GM18505 (cell line): ENCODE results near the gene CERS6.

Experiments used
- ATAC-seq: cut with Tn5 transposase; IDR thresholded peaks from one replicate; pipeline ENCODE4 v1.9.1; 2021; ENCODE audit not compliant: unreplicated experiment
- POLR2A ChIP-seq: IDR thresholded peaks from 4 replicates; pipeline ENCODE4 v1.6.1; 2011; ENCODE audit warnings: borderline replicate concordance; ENCODE audit not compliant: insufficient read depth, insufficient read length; ENCODE audit errors: extremely low read depth

CERS6 gene

GRCh38 chr2:168679741-168680310 is 223.8 kb downstream of the CERS6 start:
- no peak for TF ChIP-seq POLR2A

DNA sequence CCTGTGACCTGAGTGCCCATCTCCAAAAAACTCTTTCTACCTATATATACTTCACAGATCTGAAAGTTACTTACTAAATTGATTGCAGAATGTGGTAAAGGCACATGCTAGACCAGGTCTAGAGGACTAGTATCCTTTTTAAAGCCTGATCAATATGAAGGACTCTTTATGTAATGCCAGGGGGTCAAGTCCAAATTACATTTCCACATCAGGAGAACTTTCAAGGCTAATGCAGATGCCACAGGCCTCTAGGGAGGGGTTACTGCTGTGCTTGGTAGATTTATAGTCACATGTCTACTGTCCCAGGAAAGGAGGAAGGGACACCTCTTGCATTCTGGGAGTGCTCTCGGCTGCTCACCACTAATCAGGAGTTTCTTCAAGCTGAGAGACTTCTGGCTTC is 227.9 kb downstream of the CERS6 start:
- no peak for ATAC-seq
- TF ChIP-seq POLR2A, result no peak

More at GRCh38 chr2:168679741-168680310, 223.8 kb downstream of the CERS6 start:
- ATAC-seq, result no peak

GRCh38 chr2:168684921-168685599 is 229.0 kb downstream of the CERS6 start:
- ATAC-seq, result no peak

GRCh38 chr2:168685600-168686451 is 229.8 kb downstream of the CERS6 start:
- TF ChIP-seq POLR2A, result no peak
- ATAC-seq, result no peak

More at GRCh38 chr2:168684921-168685599, 229.0 kb downstream of the CERS6 start:
- no peak for TF ChIP-seq POLR2A

- ATAC-seq, result no peak
- no peak for TF ChIP-seq POLR2A
These were observed 230.6 kb downstream of the CERS6 start for GRCh38 chr2:168686452-168687191.

GRCh38 chr2:168687314-168687713 is 231.2 kb downstream of the CERS6 start:
- TF ChIP-seq POLR2A, result no peak
- ATAC-seq, result no peak

GRCh38 chr2:168690381-168690885 is 234.4 kb downstream of the CERS6 start:
- no peak for TF ChIP-seq POLR2A
- ATAC-seq, result no peak

- no peak for ATAC-seq
- no peak for TF ChIP-seq POLR2A
These were observed 235.1 kb downstream of the CERS6 start for GRCh38 chr2:168691221-168691620.

DNA sequence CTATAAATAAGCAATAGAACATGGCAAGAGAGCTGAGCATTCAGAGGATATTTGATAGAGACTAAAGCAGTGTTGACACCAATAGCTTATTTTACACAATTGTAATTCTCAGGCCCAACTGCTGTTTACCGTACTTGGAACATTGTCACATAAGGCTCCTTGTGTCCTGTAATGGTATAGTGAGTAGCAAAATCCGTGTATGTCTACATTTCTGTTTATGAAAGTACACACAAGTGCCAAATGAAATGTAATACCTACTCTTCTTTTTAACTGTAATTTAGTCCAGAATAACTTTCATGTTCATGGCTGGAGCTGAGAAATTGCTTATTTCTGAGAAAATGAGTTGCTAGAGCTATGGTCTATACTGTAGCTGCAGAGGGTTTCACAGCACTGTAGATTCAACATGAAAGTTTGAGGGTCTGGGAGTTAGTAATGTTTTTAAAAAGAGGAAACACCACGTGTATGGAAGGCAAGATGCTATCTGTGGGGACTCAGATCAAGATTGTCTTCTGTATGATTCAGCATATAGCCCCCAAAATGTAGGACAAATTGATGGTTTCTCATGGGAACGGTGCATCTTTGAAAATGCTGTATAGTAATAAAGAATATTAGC is 236.2 kb downstream of the CERS6 start:
- no peak for TF ChIP-seq POLR2A
- no peak for ATAC-seq

- TF ChIP-seq POLR2A, result no peak
- no peak for ATAC-seq
These were observed 238.1 kb downstream of the CERS6 start for GRCh38 chr2:168694173-168694572.

GRCh38 chr2:168694866-168695265 is 238.8 kb downstream of the CERS6 start:
- ATAC-seq, result no peak
- no peak for TF ChIP-seq POLR2A

DNA sequence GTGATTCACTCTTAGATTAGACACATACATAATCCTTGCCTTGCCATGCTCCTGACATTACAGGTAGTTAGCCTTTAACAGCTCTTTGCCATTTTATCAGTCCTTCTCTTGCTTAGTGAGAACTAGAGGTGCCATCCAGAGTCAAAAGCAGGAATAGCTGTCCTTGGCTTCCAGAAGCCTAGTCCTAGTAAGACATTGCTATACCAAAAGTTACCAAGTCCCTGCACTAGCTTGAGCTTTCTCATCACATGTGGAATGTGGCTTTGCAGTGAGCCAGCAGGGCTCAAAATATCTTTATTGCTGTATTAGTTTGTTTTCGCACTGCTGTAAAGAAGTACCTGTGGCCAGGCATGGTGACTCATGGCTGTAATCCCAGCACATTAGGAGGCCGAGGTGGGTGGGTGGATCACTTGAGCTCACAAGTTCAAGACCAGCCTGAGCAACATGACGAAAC is 241.6 kb downstream of the CERS6 start:
- ATAC-seq, result no peak
- no peak for TF ChIP-seq POLR2A
